Peyer's patch (tissue), 4 donors: ENCODE data around the gene KCNK10.

Experiments used
- CTCF ChIP-seq, 6 experiments: fragments of 450-650 bp in 4 of 6; fragments of 200-600 bp in 2 of 6; sonication (generic) in 1 of 6; IDR thresholded peaks; one replicate each; pipeline ENCODE4 v1.5.1; 2017 to 2019; ENCODE audit warnings: antibody characterized with exemption in 6 of 6, mild to moderate bottlenecking in 3 of 6, moderate library complexity in 1 of 6
- POLR2A ChIP-seq, 2 donors: fragments of 450-650 bp; IDR thresholded peaks; one replicate each; pipeline ENCODE4 v1.5.1; 2017; ENCODE audit warnings: antibody characterized with exemption in 2 of 2, mild to moderate bottlenecking in 2 of 2, moderate library complexity in 2 of 2

GRCh38 chr14:88300817-88301216 lies 22.3 kb downstream of the KCNK10 start:
- no peak for TF ChIP-seq CTCF (IDR thresholded peaks at IDR 0.05)
- no peak for TF ChIP-seq POLR2A (IDR thresholded peaks at IDR 0.05)
